BLaER1 (cell line): Measurements from ENCODE around the gene ZFAND3.
"Not testable (repeated sequence)": the region's sequence is repeated elsewhere in the genome, so short reads cannot be mapped to it uniquely, and the experiment has no call there.

Experiments used
- H3K27ac ChIP-seq: shearing (Covaris generic); formaldehyde crosslinking; 2 replicates; pipeline ENCODE4 v1.8.1; 2022
- H3K27me3 ChIP-seq: shearing (Covaris generic); formaldehyde crosslinking; 2 replicates; pipeline ENCODE4 v1.8.1; 2022
- H3K36me3 ChIP-seq: shearing (Covaris generic); formaldehyde crosslinking; 2 replicates; pipeline ENCODE4 v1.8.1; 2022
- H3K4me1 ChIP-seq: shearing (Covaris generic); formaldehyde crosslinking; 2 replicates; pipeline ENCODE4 v1.8.1; 2022
- H3K4me2 ChIP-seq: shearing (Covaris generic); formaldehyde crosslinking; 2 replicates; pipeline ENCODE4 v1.8.1; 2022
- H3K4me3 ChIP-seq: shearing (Covaris generic); formaldehyde crosslinking; 2 replicates; pipeline ENCODE4 v1.8.1; 2022
- H3K9ac ChIP-seq: shearing (Covaris generic); formaldehyde crosslinking; 2 replicates; pipeline ENCODE4 v1.8.1; 2022
- H3K9me3 ChIP-seq: shearing (Covaris generic); formaldehyde crosslinking; 2 replicates; pipeline ENCODE4 v1.8.1; 2022
- H4K20me1 ChIP-seq: shearing (Covaris generic); formaldehyde crosslinking; 2 replicates; pipeline ENCODE4 v1.8.1; 2022
- Cebpa-rat ChIP-seq: shearing (Covaris generic); IDR thresholded peaks from 2 replicates; pipeline ENCODE4 v1.8.1; 2022

Gene ZFAND3

DNA sequence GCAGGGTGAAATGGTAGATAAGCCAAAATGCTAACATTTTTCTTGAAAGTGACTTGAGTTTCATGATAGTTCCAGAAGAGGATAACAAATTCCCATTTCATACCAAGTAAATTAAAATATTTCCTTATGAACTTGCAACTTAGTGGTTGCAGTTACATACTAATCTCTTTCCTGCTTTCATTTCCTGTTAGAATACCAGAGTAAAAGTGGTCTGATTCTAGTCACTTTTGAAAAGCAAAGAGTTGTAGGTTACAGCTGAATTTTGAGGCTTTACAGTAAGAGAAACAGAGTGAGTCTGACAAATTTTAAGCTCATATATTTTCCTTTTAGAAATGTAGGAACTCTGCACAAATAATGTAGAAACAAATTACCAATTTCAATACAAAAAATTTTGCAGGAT, 117.4 kb downstream of the ZFAND3 start:
- peaks cover 89% of the 10 kb centered on the region for H4K20me1 ChIP-seq
- no peaks in the 10 kb centered on the region for H3K9me3 ChIP-seq
- peak overlapping the region; percentile 1; the same call in 1 of the 2 replicates for H3K4me2 ChIP-seq
- no peak overlapping the region for H3K9ac ChIP-seq
- H3K36me3 ChIP-seq: peaks cover 21% of the 10 kb centered on the region
- H3K27ac ChIP-seq: no peak overlapping the region
- no peak for TF ChIP-seq Cebpa-rat
- H3K27me3 ChIP-seq: no peaks in the 10 kb centered on the region
- H3K4me1 ChIP-seq: peaks cover 14% of the 10 kb centered on the region
- H3K4me3 ChIP-seq: no peak overlapping the region

DNA sequence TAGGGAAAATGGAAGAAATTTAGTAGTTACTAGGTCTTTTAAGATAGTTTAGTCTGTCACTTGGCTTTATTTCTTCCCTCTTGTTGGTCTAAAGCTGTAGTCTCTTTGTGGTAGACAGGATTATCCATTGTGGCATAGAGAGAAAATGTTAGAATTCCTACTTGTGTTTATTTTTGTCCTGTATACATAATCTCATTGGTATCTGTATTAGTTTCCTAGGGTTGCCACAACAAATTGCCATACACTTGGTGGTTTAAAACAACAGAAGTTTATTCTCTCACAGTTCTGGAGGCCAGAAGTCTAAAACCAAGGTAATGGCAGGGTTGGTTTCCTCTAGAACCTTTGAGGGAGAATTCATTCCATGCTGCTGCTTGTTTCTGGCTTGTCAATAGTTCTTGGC, 119.4 kb downstream of the ZFAND3 start:
- no peak overlapping the region for H3K4me3 ChIP-seq
- peaks cover 19% of the 10 kb centered on the region for H3K36me3 ChIP-seq
- H3K4me2 ChIP-seq: no peak overlapping the region
- TF ChIP-seq Cebpa-rat: no peak
- peaks cover 92% of the 10 kb centered on the region for H4K20me1 ChIP-seq
- no peak overlapping the region for H3K9ac ChIP-seq
- no peaks in the 10 kb centered on the region for H3K9me3 ChIP-seq
- peaks cover 28% of the 10 kb centered on the region for H3K4me1 ChIP-seq
- H3K27me3 ChIP-seq: no peaks in the 10 kb centered on the region
- H3K27ac ChIP-seq: no peak overlapping the region

DNA sequence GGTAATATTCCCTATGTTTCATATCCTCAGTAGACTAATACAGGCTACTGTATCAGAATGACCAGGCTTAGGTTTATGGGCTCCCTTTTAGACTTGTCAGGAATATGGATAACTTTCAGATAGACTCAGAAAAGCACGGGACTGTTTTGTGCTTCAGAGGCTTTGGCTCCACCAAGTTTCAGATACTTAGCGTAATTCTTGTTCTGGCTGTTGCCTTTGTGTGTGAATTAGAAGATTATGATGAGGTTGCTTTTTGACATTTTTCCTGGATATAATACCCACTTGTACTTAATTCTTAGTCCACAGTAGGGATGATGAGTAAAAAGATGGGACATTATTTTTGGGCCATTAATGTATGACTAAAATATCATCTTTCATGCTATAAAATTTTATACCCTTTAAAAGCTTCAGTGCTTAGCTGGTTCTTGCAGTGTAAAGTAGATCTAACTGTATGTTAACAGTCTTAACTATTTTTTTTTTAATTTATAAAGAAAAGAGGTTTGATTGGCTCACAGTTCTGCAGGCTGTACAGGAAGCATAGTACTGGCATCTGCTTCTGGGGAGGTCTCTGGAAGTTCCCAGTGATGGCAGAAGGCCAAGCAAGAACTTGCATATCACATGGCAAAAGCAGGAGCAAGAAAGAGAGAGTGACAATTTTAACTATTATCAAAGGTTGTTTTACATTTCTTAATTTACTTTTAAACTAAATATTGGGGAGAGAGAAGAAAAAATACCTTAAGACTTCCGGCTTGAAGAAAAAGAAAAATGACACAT, 120.7 kb downstream of the ZFAND3 start:
- no peak overlapping the region for H3K9ac ChIP-seq
- H3K27ac ChIP-seq: no peak overlapping the region
- H4K20me1 ChIP-seq: peaks cover 97% of the 10 kb centered on the region
- peaks cover 19% of the 10 kb centered on the region for H3K36me3 ChIP-seq
- H3K9me3 ChIP-seq: no peaks in the 10 kb centered on the region
- no peak overlapping the region for H3K4me3 ChIP-seq
- no peaks in the 10 kb centered on the region for H3K27me3 ChIP-seq
- no peak for TF ChIP-seq Cebpa-rat
- H3K4me2 ChIP-seq: no peak overlapping the region
- peaks cover 28% of the 10 kb centered on the region for H3K4me1 ChIP-seq

DNA sequence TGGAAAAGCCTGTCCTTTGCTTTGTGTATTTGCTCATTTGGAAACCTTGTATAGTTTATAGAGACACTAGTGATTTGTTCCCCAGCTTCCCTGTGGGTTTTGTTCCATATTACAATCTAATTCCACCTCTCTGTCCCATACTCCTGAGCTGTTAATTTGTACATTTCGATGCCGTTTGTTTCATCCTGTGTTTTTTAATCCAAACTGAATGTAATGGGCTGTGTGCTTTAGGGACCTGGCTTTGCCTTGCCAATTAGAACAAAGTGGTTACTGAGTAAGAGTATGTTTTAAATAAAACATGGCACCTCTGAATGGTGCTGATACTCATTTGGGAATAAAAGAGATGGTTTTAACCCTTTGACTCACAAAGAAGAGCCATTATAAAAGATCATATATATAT, 122.3 kb downstream of the ZFAND3 start:
- H3K36me3 ChIP-seq: peaks cover 19% of the 10 kb centered on the region
- no peak overlapping the region for H3K4me2 ChIP-seq
- no peak for TF ChIP-seq Cebpa-rat
- no peak overlapping the region for H3K27ac ChIP-seq
- no peaks in the 10 kb centered on the region for H3K9me3 ChIP-seq
- H3K9ac ChIP-seq: no peak overlapping the region
- peaks cover 97% of the 10 kb centered on the region for H4K20me1 ChIP-seq
- H3K4me1 ChIP-seq: peaks cover 18% of the 10 kb centered on the region
- H3K27me3 ChIP-seq: no peaks in the 10 kb centered on the region
- no peak overlapping the region for H3K4me3 ChIP-seq

DNA sequence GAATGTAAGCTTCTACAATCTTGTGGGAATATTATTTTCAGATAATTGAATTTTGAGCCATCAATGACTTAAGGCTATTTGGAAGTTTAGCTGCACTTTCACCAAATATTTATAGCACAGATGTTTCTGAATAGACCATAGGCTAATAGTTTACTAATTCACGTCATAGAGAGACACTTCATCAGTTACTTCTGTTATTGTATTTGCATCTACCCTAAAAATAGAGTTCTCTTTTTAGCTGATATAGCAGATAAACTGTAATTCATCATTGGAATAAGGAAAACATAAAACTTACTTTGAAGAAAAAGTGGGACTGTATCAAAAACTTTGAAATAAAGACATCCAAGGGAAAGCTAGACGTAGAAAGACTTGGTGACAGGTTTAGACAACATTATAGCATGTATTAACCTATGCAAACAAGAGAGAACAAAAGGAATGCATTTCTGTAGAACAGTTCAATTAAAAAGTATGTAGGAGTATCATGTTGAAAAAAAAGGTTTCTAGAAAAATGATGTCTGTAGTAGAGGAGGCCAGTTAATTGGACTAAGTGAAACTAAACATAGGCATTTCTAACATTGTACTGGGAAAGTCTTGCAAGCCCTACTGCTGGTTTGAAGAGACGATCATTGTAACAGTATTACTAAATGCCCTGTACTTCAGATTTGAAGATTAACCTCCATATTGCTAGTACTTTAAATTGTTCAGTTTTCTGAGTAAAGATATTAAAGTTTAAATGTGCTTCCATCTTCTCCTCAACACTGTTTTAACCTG, 123.3 kb downstream of the ZFAND3 start:
- Histone ChIP-seq H3K36me3 (peaks cover 19% of the 10 kb centered on the region), H3K9me3 (no peaks in the 10 kb centered on the region), H3K9ac (no peak overlapping the region), H3K27ac (no peak overlapping the region), H3K4me2 (no peak overlapping the region), H4K20me1 (peaks cover 98% of the 10 kb centered on the region), H3K27me3 (no peaks in the 10 kb centered on the region), H3K4me1 (peaks cover 14% of the 10 kb centered on the region), H3K4me3 (no peak overlapping the region)
- no peak for TF ChIP-seq Cebpa-rat

DNA sequence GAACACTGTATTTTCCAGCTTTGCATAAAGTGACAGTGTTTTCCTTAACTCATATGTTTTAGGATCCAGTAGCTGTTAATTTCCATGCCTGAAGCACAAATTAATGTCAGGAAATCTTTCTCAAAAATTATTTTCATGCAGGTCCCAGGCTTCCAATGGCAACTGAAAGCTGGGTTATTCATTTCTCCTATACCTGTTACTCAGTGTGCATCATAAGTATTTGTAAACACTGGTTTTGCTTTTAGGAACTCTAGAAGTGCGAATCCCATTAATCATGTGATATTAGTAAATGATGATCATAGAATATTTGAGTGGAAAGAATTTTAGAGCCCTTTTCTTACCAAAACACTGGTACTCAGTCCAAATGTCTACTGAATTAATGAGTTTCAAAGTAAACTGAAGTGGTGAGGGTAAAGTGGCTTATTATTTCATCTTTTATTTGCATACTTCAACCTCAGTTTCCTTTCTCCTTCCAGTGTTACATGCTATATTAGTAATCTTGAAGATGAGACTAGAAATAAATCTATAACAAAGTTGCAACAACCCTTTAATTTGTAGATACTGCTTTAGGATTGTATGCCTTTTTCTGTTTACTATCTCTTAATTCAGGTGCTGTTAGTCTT, 124.0 kb downstream of the ZFAND3 start:
- 0 out of 2 replicates have a peak overlapping the region, but pooled peaks have one; percentile 4 for H3K4me2 ChIP-seq
- peaks cover 94% of the 10 kb centered on the region for H4K20me1 ChIP-seq
- TF ChIP-seq Cebpa-rat: no peak
- H3K9me3 ChIP-seq: peaks cover 4% of the 10 kb centered on the region
- no peaks in the 10 kb centered on the region for H3K27me3 ChIP-seq
- no peak overlapping the region for H3K9ac ChIP-seq
- no peak overlapping the region for H3K27ac ChIP-seq
- H3K4me3 ChIP-seq: no peak overlapping the region
- peaks cover 14% of the 10 kb centered on the region for H3K4me1 ChIP-seq
- peaks cover 17% of the 10 kb centered on the region for H3K36me3 ChIP-seq

DNA sequence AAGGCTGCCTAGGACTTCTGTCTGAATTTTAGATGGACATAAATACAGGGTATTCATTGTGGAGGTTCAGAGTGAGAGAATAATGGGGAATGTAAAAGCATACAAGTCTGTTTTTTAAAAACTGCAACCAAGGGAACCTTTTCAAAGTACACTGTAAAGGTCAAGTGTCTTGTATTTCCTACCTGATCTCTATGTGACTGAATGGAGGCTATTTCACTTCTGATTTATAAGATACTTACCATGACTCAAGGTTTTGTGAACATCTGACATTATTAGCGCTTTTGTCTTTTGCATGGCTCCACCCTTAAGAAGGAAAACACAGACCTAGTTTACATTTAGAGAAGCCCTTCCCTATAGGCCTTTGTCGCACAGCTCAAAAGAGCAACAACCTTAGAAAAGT, 126.5 kb downstream of the ZFAND3 start:
- no peak overlapping the region for H3K4me3 ChIP-seq
- peaks cover 93% of the 10 kb centered on the region for H4K20me1 ChIP-seq
- peaks cover 29% of the 10 kb centered on the region for H3K9me3 ChIP-seq
- peaks cover 14% of the 10 kb centered on the region for H3K4me1 ChIP-seq
- no peak for TF ChIP-seq Cebpa-rat
- H3K27me3 ChIP-seq: no peaks in the 10 kb centered on the region
- H3K36me3 ChIP-seq: peaks cover 16% of the 10 kb centered on the region
- H3K9ac ChIP-seq: no peak overlapping the region
- no peak overlapping the region for H3K4me2 ChIP-seq
- no peak overlapping the region for H3K27ac ChIP-seq

DNA sequence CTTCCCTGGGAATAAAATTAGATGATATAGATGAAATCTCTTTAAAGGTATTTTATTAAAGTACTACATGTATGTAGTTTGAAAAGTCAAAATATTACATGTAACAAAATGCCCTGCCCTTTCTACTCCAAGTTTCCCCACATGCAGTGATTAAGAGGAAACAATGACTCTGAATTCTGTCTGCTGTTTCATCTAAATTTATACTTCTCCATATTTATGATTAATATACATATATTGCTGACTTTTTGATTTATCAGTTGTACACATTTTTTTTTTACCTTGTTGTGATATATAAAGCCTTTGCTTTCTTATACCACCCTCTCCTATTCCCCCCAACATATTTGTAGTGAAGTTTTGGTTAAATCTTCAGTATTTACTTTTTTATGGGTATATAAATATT, 127.9 kb downstream of the ZFAND3 start:
- Histone ChIP-seq H4K20me1 (peaks cover 93% of the 10 kb centered on the region), H3K4me2 (no peak overlapping the region), H3K27me3 (no peaks in the 10 kb centered on the region), H3K9me3 (peaks cover 41% of the 10 kb centered on the region), H3K36me3 (peaks cover 16% of the 10 kb centered on the region), H3K27ac (no peak overlapping the region), H3K4me3 (no peak overlapping the region), H3K9ac (no peak overlapping the region), H3K4me1 (peaks cover 11% of the 10 kb centered on the region)
- TF ChIP-seq Cebpa-rat: no peak

DNA sequence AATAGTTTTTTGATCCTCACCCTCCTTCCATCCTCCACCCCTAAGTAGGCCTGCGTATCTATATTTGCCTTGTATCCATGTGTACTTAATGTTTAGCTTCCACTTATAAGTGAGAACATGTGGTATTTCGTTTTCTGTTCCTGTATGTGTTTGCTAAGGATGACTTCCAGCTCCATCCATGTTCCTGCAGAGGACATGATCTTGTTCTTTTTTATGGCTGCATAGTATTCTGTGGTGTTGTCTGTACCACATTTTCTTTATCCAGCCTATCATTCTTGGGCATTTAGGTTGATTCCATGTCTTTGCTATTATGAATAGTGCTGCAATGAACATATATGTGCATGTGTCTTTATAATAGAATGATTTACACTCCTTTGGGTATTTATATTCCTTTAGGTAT, 129.1 kb downstream of the ZFAND3 start:
- peaks cover 16% of the 10 kb centered on the region for H3K36me3 ChIP-seq
- H3K4me2 ChIP-seq, H3K9ac ChIP-seq, H3K27ac ChIP-seq, H3K4me1 ChIP-seq, H3K4me3 ChIP-seq, H3K27me3 ChIP-seq: not testable (repeated sequence)
- peaks cover 49% of the 10 kb centered on the region for H3K9me3 ChIP-seq
- H4K20me1 ChIP-seq: peaks cover 93% of the 10 kb centered on the region

DNA sequence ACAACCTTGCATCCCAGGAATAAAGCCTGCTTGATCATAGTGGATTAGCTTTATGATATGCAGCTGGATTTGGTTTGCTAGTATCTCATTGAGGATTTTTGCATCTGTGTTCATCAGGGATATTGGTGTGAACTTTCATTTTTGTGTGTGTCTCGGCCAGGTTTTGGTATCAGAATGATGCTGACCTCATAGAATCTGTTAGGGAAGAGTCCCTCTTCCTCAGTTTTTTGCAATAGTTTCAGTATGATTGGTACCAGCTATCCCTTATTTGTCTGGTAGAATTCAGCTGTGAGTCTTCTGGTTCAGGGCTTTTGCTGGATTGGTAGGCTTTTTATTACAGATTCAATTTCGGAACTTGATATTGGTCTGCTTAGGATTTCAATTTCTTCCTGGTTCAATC, 132.5 kb downstream of the ZFAND3 start:
- no peak for TF ChIP-seq Cebpa-rat
- H3K4me1 ChIP-seq: no peaks in the 10 kb centered on the region
- H4K20me1 ChIP-seq: peaks cover 93% of the 10 kb centered on the region
- no peaks in the 10 kb centered on the region for H3K27me3 ChIP-seq
- peaks cover 16% of the 10 kb centered on the region for H3K36me3 ChIP-seq
- no peak overlapping the region for H3K4me3 ChIP-seq
- no peak overlapping the region for H3K9ac ChIP-seq
- no peak overlapping the region for H3K27ac ChIP-seq
- H3K9me3 ChIP-seq: peaks cover 51% of the 10 kb centered on the region
- H3K4me2 ChIP-seq: no peak overlapping the region
